CD4-positive, alpha-beta memory T cell (primary cell): ENCODE measurements around the gene BCDIN3D. TPM values are rescaled to one million over a fixed set of nuclear protein-coding genes. Genes with fewer than 3 reads are reported as not detected.
A peak's percentile ranks its signal among the peaks of the same experiment; 100 is the strongest.

Experiments used
- CTCF ChIA-PET: fragments of 350-600 bp; sonication (Branson Sonifier 250); formaldehyde crosslinking; loops from one replicate; lab custom pipeline; 2021; ENCODE audit warnings: inconsistent platforms; ENCODE audit not compliant: partially characterized antibody; lab: Charles Lee
- POLR2A ChIA-PET: fragments of 350-600 bp; sonication (Branson Sonifier 250); formaldehyde crosslinking; loops from one replicate; lab custom pipeline; 2021; ENCODE audit not compliant: partially characterized antibody; lab: Charles Lee
- DNase-seq, 5 donors: peaks; one replicate each; pipeline versions ENCODE4 v3.0.0 to v3.0.0-alpha.2; 2020 to 2022; ENCODE audit warnings: mixed read lengths in 1 of 5
- H3K27ac ChIP-seq: one replicate; pipeline ENCODE4 v1.7.0; 2013; ENCODE audit warnings: low read depth, low read length
- H3K27me3 ChIP-seq: 2 replicates; pipeline ENCODE4 v1.7.0; 2013; ENCODE audit warnings: mild to moderate bottlenecking, low read length, moderate library complexity; ENCODE audit not compliant: insufficient read depth
- H3K36me3 ChIP-seq: 2 replicates; pipeline ENCODE4 v1.7.0; 2013; ENCODE audit warnings: mild to moderate bottlenecking, low read length, moderate library complexity; ENCODE audit not compliant: insufficient read depth
- H3K4me1 ChIP-seq: 2 replicates; pipeline ENCODE4 v1.7.0; 2013; ENCODE audit warnings: mild to moderate bottlenecking, low read length, moderate library complexity; ENCODE audit not compliant: insufficient read depth
- H3K4me3 ChIP-seq, 2 donors: one replicate each; pipeline ENCODE4 v1.7.0; 2013; ENCODE audit warnings: low read length in 2 of 2, mild to moderate bottlenecking in 1 of 2
- H3K9me3 ChIP-seq, 2 donors: one replicate each; pipeline ENCODE4 v1.7.0; 2013; ENCODE audit warnings: low read length in 2 of 2, control low read depth in 1 of 2; ENCODE audit not compliant: control insufficient read depth in 1 of 2
- H3K27ac Mint-ChIP-seq, 7 donors: one replicate each; pipeline ENCODE4 v1.8.0; 2020 to 2021; ENCODE audit warnings: mixed read lengths in 7 of 7, mild to moderate bottlenecking in 6 of 7, inconsistent platforms in 3 of 7, moderate library complexity in 3 of 7
- H3K27me3 Mint-ChIP-seq, 2 donors: one replicate each; pipeline ENCODE4 v1.8.0; 2020 to 2021; ENCODE audit warnings: mixed read lengths in 2 of 2
- H3K36me3 Mint-ChIP-seq, 2 donors: one replicate each; pipeline ENCODE4 v1.8.0; 2020 to 2021; ENCODE audit warnings: mixed read lengths in 2 of 2, inconsistent platforms in 1 of 2, mild to moderate bottlenecking in 1 of 2
- H3K4me1 Mint-ChIP-seq, 4 donors: one replicate each; pipeline ENCODE4 v1.8.0; 2020 to 2021; ENCODE audit warnings: mixed read lengths in 4 of 4, mild to moderate bottlenecking in 1 of 4
- H3K4me3 Mint-ChIP-seq, 8 donors: one replicate each; pipeline ENCODE4 v1.8.0; 2020 to 2021; ENCODE audit warnings: mixed read lengths in 8 of 8, mild to moderate bottlenecking in 7 of 8, moderate library complexity in 6 of 8, inconsistent platforms in 3 of 8
- H3K9me3 Mint-ChIP-seq, 8 donors: one replicate each; pipeline ENCODE4 v1.8.0; 2020 to 2021; ENCODE audit warnings: mixed read lengths in 8 of 8, mild to moderate bottlenecking in 5 of 8, inconsistent platforms in 3 of 8, moderate library complexity in 1 of 8
- intact Hi-C: fragments of 100-400 bp; cut with micrococcal nuclease; formaldehyde crosslinking; loops from one replicate; pipeline ENCODE4 v1.15.1; 2023
- polyA plus RNA-seq, 2 donors: library from polyadenylated mRNA; unstranded; fragments of 300-500 nt; fragmentation: Illumina TruSeq; gene quantifications; one replicate each; pipeline ENCODE4 v1.2.3, GENCODE V29; 2021
- total RNA-seq, 2 experiments: library from RNA; stranded (reverse); gene quantifications; one replicate each; pipeline ENCODE4 v1.2.3, GENCODE V29; 2021

BCDIN3D gene
- total and polyA plus RNA-seq, 4 experiments from 2014 or later = 5.3 to 17.5 (median 11.9) TPM

DNA sequence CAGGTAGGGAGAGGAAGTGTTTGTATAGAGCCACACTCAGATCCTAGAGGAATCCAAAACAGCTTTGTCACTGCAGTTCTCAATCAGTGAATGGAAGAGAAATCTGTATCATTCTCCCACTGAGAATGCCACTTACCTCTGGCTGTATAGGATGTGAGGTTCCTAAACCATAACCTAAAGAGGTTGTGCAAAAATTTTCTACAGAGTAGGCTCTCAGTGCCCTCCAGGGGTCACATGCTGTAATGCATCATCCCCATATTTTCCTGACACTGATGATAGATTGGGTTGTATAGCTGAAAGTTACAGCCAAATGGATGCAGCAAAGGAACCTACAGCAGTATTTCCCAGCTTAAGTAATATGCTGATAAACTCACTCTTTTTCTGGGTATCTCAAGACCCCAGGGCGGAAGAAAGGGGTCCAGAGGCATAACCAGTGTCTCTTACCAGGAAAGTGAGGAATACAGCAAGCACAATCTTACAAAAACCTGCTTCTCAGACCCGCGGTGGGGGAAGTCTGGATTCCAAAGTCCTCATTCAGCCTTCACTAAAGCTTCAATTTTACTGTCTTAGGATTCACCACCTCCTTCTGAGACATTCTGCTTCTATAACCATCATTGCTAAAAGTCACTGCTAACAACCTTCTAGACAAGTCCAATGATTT is 3.8 kb downstream of the BCDIN3D start:
- POLR2A ChIA-PET = interaction anchor here (0.8 to 6.3 kb wide), 5 partner anchors 8 to 98 kb away, joined by 3 to 67 read pairs (median 11); partner anchors contain the start of genes NCKAP5L and TMBIM6
- H3K4me1 Mint-ChIP-seq = peaks cover 21 to 42% (median 28%) of the 10 kb centered on the region in 4 donors
- peak overlapping the region in 3 of 7 donors; percentile 30 to 66 (median 35) for H3K27ac Mint-ChIP-seq
- no peaks in the 10 kb centered on the region for H3K9me3 ChIP-seq
- intact Hi-C loops = loop anchor here (1.0 to 2.0 kb wide), 4 partner anchors 63 to 194 kb away; partner anchors contain the start of gene TMBIM6
- H3K4me3 Mint-ChIP-seq = peak overlapping the region in 2 of 8 donors; percentile 32 to 55
- H3K4me3 ChIP-seq = no peak overlapping the region
- no peaks in the 10 kb centered on the region for H3K36me3 ChIP-seq
- DNase-seq = peak in 4 of 5 donors; percentile 39 to 52 (median 48)
- no peaks in the 10 kb centered on the region for H3K27me3 Mint-ChIP-seq
- peaks cover 0 to 6% of the 10 kb centered on the region in 2 donors for H3K36me3 Mint-ChIP-seq
- peaks cover 22% of the 10 kb centered on the region for H3K4me1 ChIP-seq
- H3K27ac ChIP-seq = no peak overlapping the region
- H3K27me3 ChIP-seq = no peaks in the 10 kb centered on the region
- CTCF ChIA-PET = interaction anchor here (0.8 to 5.8 kb wide), 23 partner anchors 8 to 378 kb away, joined by 3 to 53 read pairs (median 4); partner anchors contain the start of genes NCKAP5L and TMBIM6
- H3K9me3 Mint-ChIP-seq = peaks cover 0 to 2% (median 0%) of the 10 kb centered on the region in 8 donors

DNA sequence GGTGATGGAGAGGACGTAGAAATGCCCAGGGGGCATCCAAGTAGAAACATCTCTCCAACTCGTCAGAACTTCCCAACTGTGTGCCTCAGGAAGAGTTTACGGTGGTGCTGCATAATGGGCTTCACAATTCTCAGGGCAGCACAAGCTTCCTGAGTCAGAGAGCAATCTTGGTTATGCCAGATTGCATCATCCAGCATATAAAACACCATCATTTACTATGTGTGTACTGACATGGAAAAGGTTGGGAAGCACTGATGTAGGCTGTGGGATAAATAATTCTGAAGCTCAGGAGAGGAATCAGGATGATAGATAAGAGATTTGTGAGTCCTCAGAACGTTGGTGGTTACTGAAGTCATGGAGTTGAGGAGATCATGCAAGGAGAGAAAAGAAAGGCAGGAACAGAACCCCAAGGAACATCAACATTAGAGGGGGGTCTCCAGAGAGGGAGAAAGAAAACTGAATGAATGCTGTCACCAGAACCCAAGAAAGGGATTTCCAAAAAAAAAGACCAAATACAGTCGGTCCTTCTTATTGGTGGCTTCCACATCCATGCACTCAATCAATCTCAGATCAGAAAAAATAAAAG is 10.0 kb downstream of the BCDIN3D start:
- ChIA-PET CTCF (interaction anchor here (1.3 kb wide), 1 partner anchor 8 kb away, joined by 3 read pairs; no protein-coding TSS in a partner anchor), POLR2A (interaction anchor here (1.8 kb wide), 1 partner anchor 10 kb away, joined by 13 read pairs; the partner anchor contains the start of gene BCDIN3D)
- Histone ChIP-seq H3K9me3 (no peaks in the 10 kb centered on the region), H3K4me3 (no peak overlapping the region), H3K4me1 (peaks cover 11% of the 10 kb centered on the region), H3K27me3 (no peaks in the 10 kb centered on the region), H3K27ac (no peak overlapping the region), H3K36me3 (no peaks in the 10 kb centered on the region)
- no peaks in the 10 kb centered on the region for H3K27me3 Mint-ChIP-seq
- H3K4me1 Mint-ChIP-seq = peaks cover 11 to 18% (median 12%) of the 10 kb centered on the region in 4 donors
- H3K27ac Mint-ChIP-seq = no peak overlapping the region
- no peak overlapping the region for H3K4me3 Mint-ChIP-seq
- H3K36me3 Mint-ChIP-seq = peaks cover 0 to 3% of the 10 kb centered on the region in 2 donors
- DNase-seq = no peak
- intact Hi-C loops = no loop called here
- H3K9me3 Mint-ChIP-seq = no peaks in the 10 kb centered on the region

DNA sequence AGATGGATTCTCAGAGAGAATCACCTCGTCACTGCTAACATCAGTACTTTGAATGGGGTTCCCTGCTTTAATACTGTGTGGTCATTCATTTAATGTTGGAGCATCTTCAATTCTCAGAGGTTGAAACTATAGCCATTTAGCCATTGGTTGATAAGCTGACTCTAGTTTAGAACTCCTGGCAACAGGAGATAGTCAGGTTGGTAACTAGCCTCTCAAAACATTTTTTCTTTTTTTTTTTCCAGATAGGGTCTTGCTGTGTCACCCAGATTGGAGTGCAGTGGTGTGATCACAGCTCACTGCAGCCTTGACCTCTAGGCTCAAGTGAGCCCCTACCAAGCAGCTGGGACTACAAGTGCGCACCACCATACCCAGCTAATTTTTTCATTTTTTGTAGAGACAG is 11.2 kb downstream of the BCDIN3D start:
- DNase-seq = no peak
- Histone ChIP-seq H3K36me3 (no peaks in the 10 kb centered on the region), H3K9me3 (no peaks in the 10 kb centered on the region), H3K27ac (no peak overlapping the region), H3K4me1 (peaks cover 20% of the 10 kb centered on the region), H3K27me3 (no peaks in the 10 kb centered on the region), H3K4me3 (no peak overlapping the region)
- H3K36me3 Mint-ChIP-seq = peaks cover 0 to 3% of the 10 kb centered on the region in 2 donors
- intact Hi-C loops = no loop called here
- no peaks in the 10 kb centered on the region for H3K9me3 Mint-ChIP-seq
- peaks cover 12 to 21% (median 17%) of the 10 kb centered on the region in 4 donors for H3K4me1 Mint-ChIP-seq
- H3K4me3 Mint-ChIP-seq = no peak overlapping the region
- H3K27ac Mint-ChIP-seq = peak overlapping the region in 1 of 7 donors; percentile 12
- ChIA-PET POLR2A (interaction anchor here (1.8 kb wide), 1 partner anchor 11 kb away, joined by 13 read pairs; the partner anchor contains the start of gene BCDIN3D), CTCF (interaction anchor here (1.0 to 1.3 kb wide), 2 partner anchors 9 to 90 kb away, joined by 3 read pairs; partner anchors contain the start of gene TMBIM6)
- no peaks in the 10 kb centered on the region for H3K27me3 Mint-ChIP-seq

DNA sequence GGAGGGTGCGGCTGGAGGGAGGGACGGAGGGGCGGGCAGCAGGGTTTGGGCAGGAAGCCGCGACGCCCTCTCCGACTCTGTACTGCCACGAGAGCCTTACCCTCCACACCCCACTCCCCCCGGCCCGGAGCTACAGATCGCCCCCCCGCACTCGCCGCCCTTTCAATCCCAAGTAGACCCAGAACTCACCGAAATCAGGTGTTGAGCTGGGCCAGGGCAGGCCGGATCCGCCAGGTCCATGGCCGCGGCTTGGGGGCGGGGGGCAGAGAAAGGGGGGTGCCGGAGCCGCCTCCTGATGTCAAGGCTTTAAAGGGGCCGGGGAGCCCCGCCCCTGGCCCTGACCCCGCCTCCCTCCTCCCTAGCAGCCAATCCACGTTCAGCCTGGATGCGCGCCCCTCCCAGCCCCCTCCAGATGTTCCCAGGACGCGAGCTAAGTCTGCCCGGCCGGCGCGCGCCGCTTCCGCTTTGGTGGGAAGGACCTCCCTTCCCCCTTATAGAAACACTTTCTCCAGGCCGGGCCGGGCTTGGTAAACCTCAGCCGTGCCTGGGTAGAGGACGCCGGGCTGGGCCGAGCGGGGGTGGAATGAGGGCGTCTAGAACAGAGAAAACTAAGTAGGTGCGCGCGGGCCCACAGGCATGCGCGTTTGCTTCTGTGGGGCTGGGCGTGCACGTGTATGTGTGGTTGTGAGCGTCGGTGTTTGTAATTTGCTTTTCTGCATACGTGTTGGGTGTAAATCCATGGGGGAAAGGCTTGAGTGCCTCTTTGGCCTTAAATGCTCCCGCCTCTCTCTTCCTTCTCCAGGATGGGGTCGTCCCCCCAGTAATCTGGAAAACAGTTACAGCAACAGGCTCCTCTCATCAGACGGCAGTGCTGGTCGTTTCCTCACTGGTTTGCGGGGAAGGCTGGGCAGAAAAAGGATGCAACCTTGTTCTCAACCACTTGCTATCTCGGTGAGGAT is 14.5 kb downstream of the BCDIN3D start, which contains the start of gene NCKAP5L:
Gene NCKAP5L, minus strand, starts transcription at position 281 of the 959 bp plus-strand sequence. CDS start 24,369 bp downstream, outside the sequence.
- Mint-ChIP-seq H3K27ac (peak within 1 kb of the TSS; percentile 84 to 98 (median 97)), H3K36me3 (peaks cover 0 to 3% of the 10 kb centered on the region in 2 donors), H3K4me3 (peak within 1 kb of the TSS; percentile 91 to 99 (median 97)), H3K9me3 (no peaks in the 10 kb centered on the region), H3K4me1 (peaks cover 17 to 34% (median 24%) of the 10 kb centered on the region in 4 donors), H3K27me3 (no peaks in the 10 kb centered on the region)
- Histone ChIP-seq H3K4me1 (peaks cover 24% of the 10 kb centered on the region), H3K27me3 (no peaks in the 10 kb centered on the region), H3K27ac (peak within 1 kb of the TSS; percentile 41), H3K9me3 (no peaks in the 10 kb centered on the region), H3K4me3 (peak within 1 kb of the TSS; percentile 70 to 79), H3K36me3 (no peaks in the 10 kb centered on the region)
- DNase-seq = peak; percentile 91 to 96 (median 93)
- ChIA-PET CTCF (interaction anchor here (1.0 to 2.7 kb wide), 6 partner anchors 9 to 117 kb away, joined by 3 to 12 read pairs (median 6); partner anchors contain the start of genes BCDIN3D and TMBIM6), POLR2A (interaction anchor here (0.9 to 5.5 kb wide), 10 partner anchors 8 to 206 kb away, joined by 3 to 67 read pairs (median 5); partner anchors contain the start of genes BCDIN3D, PRPF40B, RACGAP1 and TMBIM6)
- intact Hi-C loops = loop anchor here (1.0 kb wide), 2 partner anchors 15 to 87 kb away; partner anchors contain the start of genes BCDIN3D and TMBIM6

DNA sequence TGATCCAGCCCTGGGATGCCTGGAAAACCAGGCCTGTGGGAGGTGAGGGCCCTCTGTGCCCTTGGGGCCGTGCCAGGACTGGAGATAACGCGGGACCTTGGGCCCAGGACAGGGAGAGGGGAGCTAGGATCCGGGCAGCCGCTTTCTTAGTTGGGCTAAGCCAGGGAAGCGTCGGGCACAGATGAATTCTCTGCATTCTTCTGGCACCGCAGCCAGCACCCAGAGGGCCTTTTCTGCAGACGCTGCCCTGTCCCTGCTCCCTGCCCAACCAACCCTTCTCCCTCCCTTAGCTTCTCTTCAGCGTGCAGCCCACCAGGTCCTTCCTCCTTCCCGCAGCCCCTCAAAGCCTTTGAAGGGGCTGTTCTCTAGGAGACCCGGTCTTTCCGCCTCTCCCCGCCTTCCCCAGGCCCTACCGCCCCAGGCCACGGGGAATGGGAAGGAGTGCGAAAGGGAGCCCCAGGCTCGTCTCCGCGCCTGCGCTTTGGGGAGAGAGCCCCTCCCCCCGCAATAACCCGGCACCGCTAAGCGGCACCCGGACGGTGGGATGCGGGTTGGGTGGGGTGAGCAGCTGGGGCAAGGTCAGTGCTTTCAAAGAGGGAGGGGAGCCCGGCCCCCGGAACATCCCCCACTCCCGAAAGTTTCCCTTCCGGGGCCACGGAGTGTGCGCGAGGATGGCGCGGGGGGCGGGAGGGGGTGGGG is 15.4 kb downstream of the BCDIN3D start:
- ChIA-PET CTCF (interaction anchor here (1.0 to 2.7 kb wide), 5 partner anchors 10 to 87 kb away, joined by 3 to 12 read pairs (median 7); partner anchors contain the start of gene TMBIM6), POLR2A (interaction anchor here (0.9 to 5.5 kb wide), 9 partner anchors 8 to 205 kb away, joined by 3 to 67 read pairs (median 5); partner anchors contain the start of genes BCDIN3D, PRPF40B, RACGAP1 and TMBIM6)
- H3K9me3 Mint-ChIP-seq = no peaks in the 10 kb centered on the region
- H3K36me3 Mint-ChIP-seq = peaks cover 3 to 4% of the 10 kb centered on the region in 2 donors
- DNase-seq = peak; percentile 19 to 44 (median 33)
- Histone ChIP-seq H3K4me3 (peak overlapping the region in 1 of 2 donors; percentile 79), H3K27ac (peak overlapping the region; percentile 41), H3K27me3 (no peaks in the 10 kb centered on the region), H3K4me1 (peaks cover 24% of the 10 kb centered on the region), H3K36me3 (no peaks in the 10 kb centered on the region), H3K9me3 (no peaks in the 10 kb centered on the region)
- peaks cover 18 to 34% (median 29%) of the 10 kb centered on the region in 4 donors for H3K4me1 Mint-ChIP-seq
- H3K27me3 Mint-ChIP-seq = no peaks in the 10 kb centered on the region
- H3K4me3 Mint-ChIP-seq = peak overlapping the region; percentile 76 to 99 (median 88)
- peak overlapping the region; percentile 66 to 89 (median 84) for H3K27ac Mint-ChIP-seq
- intact Hi-C loops = loop anchor here (1.0 kb wide), 2 partner anchors 16 to 86 kb away; partner anchors contain the start of genes BCDIN3D and TMBIM6
